A172 (cell line): ENCODE results near the gene FMO5. TPM values are rescaled to one million over a fixed set of nuclear protein-coding genes. Genes with fewer than 3 reads are reported as not detected.
"Not testable (repeated sequence)": the region's sequence is repeated elsewhere in the genome, so short reads cannot be mapped to it uniquely, and the experiment has no call there.

Experiments used
- DNase-seq: peaks from one replicate; pipeline ENCODE4 v3.0.0-alpha.2; 2015; ENCODE audit warnings: low spot score
- total RNA-seq: library from RNA; depleted of rRNA; stranded (reverse); fragments of >200 nt; shearing (Covaris generic); gene quantifications from 2 replicates; pipeline ENCODE4 v1.2.3, GENCODE V29; 2014; rRNA removed

The FMO5 gene
- 0.48 TPM in 1 of 2 replicates, not detected in the other for total RNA-seq

DNA sequence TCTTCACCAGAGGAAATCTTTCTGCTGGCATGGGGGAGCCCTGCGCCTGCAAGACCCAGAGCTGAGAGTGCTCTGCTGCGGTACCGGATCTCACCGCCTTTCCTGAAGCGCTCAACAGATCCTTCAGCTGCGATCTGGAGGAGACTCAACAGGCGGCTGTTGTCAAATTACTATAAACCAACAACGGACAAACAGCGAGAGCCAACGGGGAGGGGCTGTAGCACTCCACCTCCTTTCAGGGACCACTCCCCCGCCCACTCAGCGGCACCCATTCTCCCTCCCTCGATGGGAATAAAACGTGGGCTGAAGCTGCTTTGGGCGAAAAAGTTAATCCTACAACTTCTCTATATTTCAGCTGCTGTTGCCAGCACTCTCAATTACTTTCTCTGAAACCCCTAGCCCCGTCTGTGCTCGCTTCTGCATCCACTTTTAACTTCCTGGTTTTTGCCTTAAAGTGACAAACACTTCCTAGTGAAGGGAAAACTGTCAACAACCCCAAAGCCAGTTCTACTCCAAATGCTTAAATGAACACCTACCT, at the start of gene FMO5:
TSS of gene FMO5 (minus strand) at position 147 of the 538 bp plus-strand sequence. CDS start 310 bp downstream, outside the sequence.
- peak; percentile 31 for DNase-seq

GRCh38 chr1:147273409-147274336, 48.5 kb upstream of the FMO5 start:
- DNase-seq, result peak; percentile 82

DNA sequence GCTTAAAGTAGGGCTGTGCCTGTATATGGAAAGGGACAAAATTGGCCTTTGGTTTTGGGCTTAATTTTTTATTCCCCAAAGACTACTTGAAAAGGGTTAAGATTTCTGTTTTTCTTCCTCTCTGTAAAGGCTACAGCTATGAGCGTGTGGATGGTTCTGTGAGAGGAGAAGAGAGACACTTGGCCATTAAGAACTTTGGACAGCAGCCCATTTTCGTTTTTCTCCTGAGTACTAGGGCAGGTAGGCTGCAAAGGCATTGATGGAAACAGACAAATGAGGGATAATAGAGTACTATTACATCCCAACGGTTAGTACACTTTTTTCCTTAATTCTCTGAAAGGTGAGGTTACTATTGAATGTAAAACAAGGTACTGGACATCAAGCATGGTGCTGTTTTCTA, 46.9 kb upstream of the FMO5 start:
- DNase-seq, result no peak

DNA sequence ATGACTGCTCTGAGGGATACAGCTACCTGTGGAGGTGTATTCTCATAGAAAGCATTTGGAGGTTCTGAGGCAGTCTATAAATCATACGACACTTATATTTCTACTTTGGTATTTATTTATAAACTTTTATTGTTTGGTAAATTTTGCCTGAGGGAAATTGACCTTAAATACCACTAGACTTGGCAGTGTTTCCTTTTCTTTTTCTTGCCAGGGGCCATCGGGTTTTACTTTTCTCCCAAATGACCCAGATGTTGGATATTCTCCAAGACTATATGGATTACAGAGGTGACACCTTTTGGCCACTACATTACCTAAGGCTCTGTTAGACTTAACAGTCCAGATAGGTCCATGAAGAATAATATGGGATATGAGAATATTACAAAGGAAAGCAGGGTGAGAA, 45.6 kb upstream of the FMO5 start:
- no peak for DNase-seq

DNA sequence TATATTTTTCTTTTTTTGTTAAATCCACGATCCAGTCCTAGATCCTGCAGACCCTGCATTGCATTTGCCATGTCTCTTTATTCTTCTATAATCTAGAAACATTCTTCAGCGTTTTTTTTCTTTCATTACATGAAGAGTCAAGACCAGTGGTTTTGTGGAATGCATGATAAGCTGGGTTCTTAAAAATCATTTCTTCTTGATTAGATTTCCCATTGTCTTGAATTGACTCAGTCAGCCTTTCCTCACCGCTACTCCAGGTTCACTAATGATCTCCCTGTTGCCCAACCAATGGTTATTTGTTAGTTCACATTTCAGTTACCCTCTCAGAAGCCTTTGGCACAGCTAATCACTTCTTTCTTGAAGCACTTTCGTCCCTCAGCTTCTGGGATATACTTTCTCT, 42.6 kb upstream of the FMO5 start:
- no peak for DNase-seq

GRCh38 chr1:147266381-147266780, 41.2 kb upstream of the FMO5 start:
- DNase-seq, result no peak

DNA sequence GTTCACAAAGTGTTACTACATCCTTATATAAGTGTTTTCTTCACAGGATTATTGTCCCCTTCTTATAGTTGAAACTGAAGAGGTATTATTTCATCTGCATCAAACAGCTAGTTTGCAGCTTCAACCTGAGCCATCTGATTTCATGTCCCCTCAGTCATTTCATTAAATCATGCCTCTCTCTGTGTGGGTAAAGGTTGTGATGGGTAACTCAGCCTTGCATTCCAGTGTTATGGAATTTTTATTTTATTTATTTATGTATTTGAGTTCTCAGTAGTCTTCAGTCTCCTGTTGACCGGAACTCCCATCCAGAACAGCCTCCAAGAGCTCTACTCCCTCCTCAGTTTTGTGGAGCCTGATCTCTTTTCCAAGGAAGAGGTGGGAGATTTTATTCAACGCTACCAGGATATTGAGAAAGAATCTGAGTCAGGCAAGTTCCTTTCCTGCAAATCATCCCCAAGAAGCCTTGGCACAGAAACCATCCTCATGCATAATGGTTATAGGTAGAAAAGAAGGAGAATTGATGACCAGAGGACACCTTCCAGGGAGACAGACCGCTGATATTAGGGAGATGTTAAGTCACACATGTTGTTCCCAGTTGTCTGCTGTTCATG, 39.1 kb upstream of the FMO5 start:
- no peak for DNase-seq

GRCh38 chr1:147260956-147261355, 35.8 kb upstream of the FMO5 start:
- no peak for DNase-seq

DNA sequence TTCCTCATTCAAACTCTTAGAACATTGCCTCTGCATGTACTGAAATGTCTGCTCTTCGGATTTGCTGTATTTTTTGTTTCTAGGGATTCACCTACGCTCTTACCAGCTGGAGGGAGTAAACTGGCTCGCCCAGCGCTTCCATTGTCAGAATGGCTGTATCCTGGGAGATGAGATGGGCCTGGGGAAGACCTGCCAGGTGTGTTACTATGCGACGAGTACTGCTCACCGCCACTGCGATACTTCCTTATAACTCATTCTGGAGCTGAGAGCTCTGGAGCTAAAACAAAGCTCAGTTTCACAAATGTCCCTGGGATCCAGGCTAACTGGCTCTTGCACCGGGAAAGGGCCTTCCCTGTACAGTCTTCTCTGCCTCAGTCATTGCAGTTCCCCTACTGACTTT, 27.4 kb upstream of the FMO5 start:
- no peak for DNase-seq

DNA sequence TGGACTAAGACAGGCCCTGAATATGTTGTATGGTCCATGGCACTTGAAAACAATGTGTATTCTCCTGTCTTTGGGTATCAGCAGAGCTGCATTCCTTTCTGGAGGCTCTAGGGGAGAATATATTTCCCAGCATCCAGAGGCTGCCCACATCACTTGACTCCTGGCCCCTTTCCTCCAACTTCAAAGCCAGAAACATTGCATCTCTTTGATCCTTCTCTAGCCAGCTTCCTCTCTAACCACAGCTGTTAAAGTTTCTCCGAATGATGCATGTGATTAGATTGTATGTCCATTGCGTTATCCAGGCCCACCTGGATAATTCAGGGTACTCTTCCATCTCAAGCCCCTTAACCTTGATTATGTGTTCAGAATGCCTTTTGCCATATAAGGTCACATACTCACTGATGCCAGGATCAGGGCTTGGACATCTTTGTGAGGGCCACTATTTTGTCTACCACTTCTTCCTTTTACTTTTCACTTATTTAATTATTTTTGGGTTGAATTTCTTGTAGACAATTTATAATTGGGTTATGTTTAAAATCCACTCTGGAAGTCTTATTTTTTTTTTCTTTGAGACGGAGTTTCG, 22.6 kb upstream of the FMO5 start:
- DNase-seq, result no peak

DNA sequence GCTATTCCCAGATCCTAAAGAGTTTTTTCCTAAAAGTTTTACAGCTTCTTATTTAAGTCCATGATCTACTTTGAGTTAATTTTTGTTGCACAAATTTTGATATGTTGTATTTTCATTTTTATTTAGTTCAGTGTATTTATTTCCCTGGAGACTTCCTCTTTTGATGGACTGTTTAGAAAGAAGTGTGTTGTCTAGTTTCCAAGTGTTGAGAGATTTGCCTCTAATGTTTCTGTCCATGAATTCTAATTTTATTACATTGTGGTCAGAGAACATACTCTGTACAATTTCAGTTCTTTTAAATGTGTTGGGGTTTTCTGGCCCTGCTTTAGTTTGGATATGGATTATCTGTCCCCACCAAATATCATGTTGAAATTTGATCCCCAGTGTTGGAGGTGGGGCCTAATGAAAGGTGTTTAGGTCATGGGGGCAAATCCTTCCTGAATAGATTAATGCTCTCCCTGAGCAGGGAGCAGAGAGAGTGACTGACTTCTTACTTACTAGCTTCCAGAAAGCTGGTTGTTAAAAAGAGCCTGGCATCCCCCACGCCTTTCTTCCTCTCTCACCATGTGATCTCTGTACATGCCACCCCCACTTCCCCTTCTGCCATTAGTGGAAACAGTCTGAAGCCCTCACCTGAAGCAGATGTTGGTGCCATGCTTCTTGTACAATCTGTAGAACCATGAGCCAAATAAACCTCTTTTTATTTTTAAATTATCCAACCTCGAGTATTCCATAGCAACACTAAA, 21.9 kb upstream of the FMO5 start:
- DNase-seq, result no peak

GRCh38 chr1:147246044-147246690, 21.0 kb upstream of the FMO5 start:
- DNase-seq, result no peak

DNA sequence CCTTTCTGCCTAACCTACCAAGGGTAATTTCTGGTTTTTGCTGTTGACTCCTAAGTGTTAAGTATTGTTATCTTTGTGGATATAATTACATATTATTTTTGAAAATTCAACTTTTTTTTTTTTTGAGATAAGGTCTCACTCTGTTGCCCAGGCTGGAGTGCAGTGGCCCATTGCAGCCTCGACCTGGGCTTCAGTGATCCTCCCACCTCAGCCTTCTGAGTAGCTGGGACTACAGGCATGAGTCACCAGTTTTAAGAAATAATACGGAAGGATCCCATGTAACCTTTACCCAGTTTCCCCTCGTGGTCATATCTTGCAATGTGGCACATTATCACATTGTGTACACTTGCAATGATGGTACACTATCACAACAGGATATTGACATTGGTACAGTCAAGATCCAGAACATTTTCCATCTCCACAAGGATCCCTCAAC, 20.5 kb upstream of the FMO5 start:
- no peak for DNase-seq

DNA sequence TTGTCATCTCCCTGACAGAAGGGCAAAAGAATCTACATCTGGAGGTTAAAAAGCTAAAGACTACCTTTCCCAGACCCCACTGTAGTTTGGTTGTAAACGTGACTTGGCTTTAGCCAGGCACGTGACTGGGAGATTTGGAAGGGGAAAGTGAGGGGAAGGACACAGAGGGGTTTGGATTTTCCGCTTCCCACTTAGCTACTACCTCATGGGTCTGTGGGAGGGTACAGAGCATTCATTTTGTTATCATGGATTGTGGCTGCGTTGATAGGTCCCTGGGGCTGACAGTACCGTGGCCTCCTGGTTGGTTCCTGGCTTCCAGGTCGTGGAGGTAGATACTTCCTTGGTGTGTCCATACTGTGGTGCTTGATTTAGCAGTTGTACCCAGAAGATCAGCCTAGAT, 20.0 kb upstream of the FMO5 start:
- DNase-seq, result no peak

- DNase-seq, result no peak
Observed at GRCh38 chr1:147243841-147244240, 18.7 kb upstream of the FMO5 start.

- no peak for DNase-seq
Observed at GRCh38 chr1:147243228-147243685, 18.1 kb upstream of the FMO5 start.

DNA sequence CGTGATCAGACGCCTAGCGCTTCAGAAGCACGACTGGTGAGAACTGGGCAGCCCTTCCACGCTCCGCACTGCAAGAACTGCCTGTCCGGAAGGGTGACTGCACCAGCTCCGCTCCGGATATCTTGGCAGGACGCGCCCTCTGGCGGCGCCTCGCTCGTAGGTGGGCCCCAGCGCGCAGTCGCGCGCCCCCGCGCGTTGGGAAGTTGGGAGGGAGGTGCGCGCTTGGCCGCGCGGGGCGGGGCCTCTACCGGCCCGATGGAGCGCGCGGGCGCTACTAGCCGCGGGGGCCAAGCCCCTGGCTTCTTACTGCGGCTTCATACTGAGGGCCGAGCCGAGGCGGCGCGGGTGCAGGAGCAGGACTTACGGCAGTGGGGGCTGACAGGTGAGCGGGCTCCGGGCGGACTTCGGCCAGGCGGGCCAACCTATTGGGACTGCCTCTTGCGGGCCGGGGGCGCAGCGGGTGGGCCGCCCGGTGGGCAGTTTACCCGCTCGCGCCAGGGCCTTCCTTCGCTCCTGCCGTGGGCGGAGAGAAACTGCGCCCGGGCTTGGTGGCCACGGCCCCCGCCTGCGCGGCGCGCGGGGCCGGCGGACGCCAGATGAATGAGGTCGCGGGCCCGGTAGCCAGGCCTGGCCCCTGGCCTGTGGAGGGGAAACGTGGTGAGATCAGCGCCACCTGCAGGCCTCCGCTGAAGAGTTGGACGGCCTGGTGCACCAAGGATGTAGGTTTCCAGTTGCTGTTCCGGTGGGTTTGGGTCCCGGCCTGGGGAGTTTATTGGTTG, 17.5 kb upstream of the FMO5 start, which contains the start of gene CHD1L:
TSS of gene CHD1L (plus strand) at position 236 of the 779 bp plus-strand sequence. CDS start at position 256, 20 bp downstream.
- peak; percentile 94 for DNase-seq

DNA sequence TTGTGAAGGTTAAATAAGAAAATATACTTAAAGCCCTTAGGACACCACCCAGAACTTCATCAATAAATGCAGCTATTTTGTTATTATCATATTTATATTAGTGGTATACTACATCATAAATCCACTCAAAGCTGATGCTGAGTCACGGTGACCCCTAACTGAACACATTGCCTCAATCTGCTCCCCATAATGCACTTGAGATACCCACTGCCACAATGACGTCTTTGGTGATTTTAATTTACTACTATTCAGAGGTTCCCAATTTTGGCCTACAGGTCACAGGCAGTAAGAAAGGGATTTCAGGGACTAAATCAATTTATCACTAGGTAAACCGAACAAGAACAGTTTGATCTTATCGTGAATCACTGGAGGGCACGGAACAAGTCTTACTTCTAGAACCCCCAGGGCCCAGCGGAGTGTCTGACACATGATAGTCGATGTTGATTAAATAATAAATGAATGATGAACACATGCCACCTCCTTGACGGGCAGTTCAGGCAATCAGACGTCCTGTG, 16.9 kb upstream of the FMO5 start:
- DNase-seq, result no peak

GRCh38 chr1:147240131-147240721, 15.1 kb upstream of the FMO5 start:
- DNase-seq, result not testable (repeated sequence)
